GM18951 (cell line): ENCODE data around the gene GPSM1.

ENCODE experiments used
- POLR2A ChIP-seq: IDR thresholded peaks from 4 replicates; pipeline ENCODE4 v1.6.1; 2011; ENCODE audit warnings: mild to moderate bottlenecking; ENCODE audit not compliant: insufficient read length, insufficient read depth; ENCODE audit errors: extremely low read depth
- in situ Hi-C: fragments of 300-500 bp; cut with MboI; formaldehyde crosslinking; loops from one replicate; pipeline ENCODE4 v1.12.0; 2022; ENCODE audit warnings: low sequenced_read_pairs, mixed read lengths, inconsistent platforms; ENCODE audit not compliant: unreplicated experiment

The GPSM1 gene

GRCh38 chr9:136367296-136368145, 40.2 kb downstream of the GPSM1 start:
- no peak for TF ChIP-seq POLR2A
- in situ Hi-C loops = no loop called here

GRCh38 chr9:136368190-136368589, 40.9 kb downstream of the GPSM1 start:
- in situ Hi-C loops = no loop called here
- no peak for TF ChIP-seq POLR2A

- TF ChIP-seq POLR2A = no peak
- in situ Hi-C loops = no loop called here
These were observed 42.7 kb downstream of the GPSM1 start for GRCh38 chr9:136370037-136370436.

GRCh38 chr9:136370687-136371532, 43.6 kb downstream of the GPSM1 start:
- TF ChIP-seq POLR2A = no peak
- in situ Hi-C loops = no loop called here

GRCh38 chr9:136371533-136371880, 44.2 kb downstream of the GPSM1 start:
- TF ChIP-seq POLR2A = no peak
- in situ Hi-C loops = no loop called here

GRCh38 chr9:136372006-136372405, 44.7 kb downstream of the GPSM1 start:
- in situ Hi-C loops = no loop called here
- no peak for TF ChIP-seq POLR2A

GRCh38 chr9:136372561-136373299, 45.4 kb downstream of the GPSM1 start:
- TF ChIP-seq POLR2A = peak; percentile 23
- in situ Hi-C loops = no loop called here

- in situ Hi-C loops = no loop called here
- peak; percentile 24 for TF ChIP-seq POLR2A
These were observed 46.2 kb downstream of the GPSM1 start, which contains the start of gene CARD9 for GRCh38 chr9:136373300-136374182. Gene CARD9 (minus strand): TSS chr9:136373669. CDS start chr9:136372078, 1,591 bp downstream.

GRCh38 chr9:136374183-136374575, 46.8 kb downstream of the GPSM1 start:
- in situ Hi-C loops = no loop called here
- no peak for TF ChIP-seq POLR2A

GRCh38 chr9:136375096-136375495, 47.8 kb downstream of the GPSM1 start:
- no peak for TF ChIP-seq POLR2A
- in situ Hi-C loops = no loop called here

GRCh38 chr9:136376457-136376856, 49.1 kb downstream of the GPSM1 start:
- peak; percentile 15 for TF ChIP-seq POLR2A

More at GRCh38 chr9:136376457-136376856, 49.1 kb downstream of the GPSM1 start:
- in situ Hi-C loops = no loop called here
